Thyroid gland (tissue), 4 donors: ENCODE data around the gene NRP2. TPM values are rescaled to one million over a fixed set of nuclear protein-coding genes. Genes with fewer than 3 reads are reported as not detected.

Experiments used
- DNase-seq, 2 donors: peaks; one replicate each; pipeline ENCODE4 v3.0.0-alpha.2; 2019
- H3K27ac ChIP-seq, 3 donors: fragments of 200-600 bp; sonication (generic); 1 replicate in 2 of 3; 2 replicates in 1 of 3; pipeline ENCODE4 v1.5.1; 2016 to 2019; ENCODE audit warnings: mild to moderate bottlenecking in 1 of 3, moderate library complexity in 1 of 3
- H3K27me3 ChIP-seq: fragments of 200-600 bp; sonication (generic); one replicate; pipeline ENCODE4 v1.5.1; 2019
- H3K36me3 ChIP-seq, 2 donors: fragments of 200-600 bp; sonication (generic); one replicate each; pipeline ENCODE4 v1.5.1; 2016 to 2019
- H3K4me1 ChIP-seq, 2 donors: fragments of 200-600 bp; sonication (generic); one replicate each; pipeline ENCODE4 v1.5.1; 2017 to 2019
- H3K4me3 ChIP-seq, 3 donors: fragments of 200-600 bp; sonication (generic); replicated peaks in 1 of 3; 1 replicate in 2 of 3; 2 replicates in 1 of 3; pipeline ENCODE4 v1.5.1; 2016; ENCODE audit warnings: mild to moderate bottlenecking in 1 of 3
- H3K9me3 ChIP-seq: fragments of 200-600 bp; sonication (generic); one replicate; pipeline ENCODE4 v1.5.1; 2017
- POLR2A ChIP-seq, 2 donors: fragments of 450-650 bp; IDR thresholded peaks; one replicate each; pipeline ENCODE4 v1.6.1; 2017; ENCODE audit warnings: antibody characterized with exemption in 2 of 2, mild to moderate bottlenecking in 2 of 2, moderate library complexity in 1 of 2
- WGBS, 2 donors: methylation state at CpG; one replicate each; pipeline ENCODE4 v1.1.5; 2017; 5-methylcytosine and 5-hydroxymethylcytosine counted together
- intact Hi-C: fragments of 100-400 bp; cut with DNase I; formaldehyde crosslinking; loops from one replicate; pipeline ENCODE4 v1.15.1; 2023
- total RNA-seq, 4 donors: library from RNA; depleted of rRNA; stranded (reverse); fragments of >200 nt; gene quantifications; one replicate each; pipeline ENCODE4 v1.2.3, GENCODE V29; 2016
- TF ChIP-seq, protein P1 (sequence below), 6 experiments: fragments of 200-600 bp in 3 of 6; fragments of 450-650 bp in 3 of 6; sonication (generic) in 3 of 6; IDR thresholded peaks; one replicate each; pipeline ENCODE4 v1.5.1; 2016 to 2019; ENCODE audit warnings: antibody characterized with exemption in 6 of 6, mild to moderate bottlenecking in 2 of 6, inconsistent platforms in 1 of 6, moderate library complexity in 1 of 6

NRP2 gene
- total RNA-seq, 4 donors from 2014 or later = 29.3 to 62.5 (median 41.6) TPM

DNA sequence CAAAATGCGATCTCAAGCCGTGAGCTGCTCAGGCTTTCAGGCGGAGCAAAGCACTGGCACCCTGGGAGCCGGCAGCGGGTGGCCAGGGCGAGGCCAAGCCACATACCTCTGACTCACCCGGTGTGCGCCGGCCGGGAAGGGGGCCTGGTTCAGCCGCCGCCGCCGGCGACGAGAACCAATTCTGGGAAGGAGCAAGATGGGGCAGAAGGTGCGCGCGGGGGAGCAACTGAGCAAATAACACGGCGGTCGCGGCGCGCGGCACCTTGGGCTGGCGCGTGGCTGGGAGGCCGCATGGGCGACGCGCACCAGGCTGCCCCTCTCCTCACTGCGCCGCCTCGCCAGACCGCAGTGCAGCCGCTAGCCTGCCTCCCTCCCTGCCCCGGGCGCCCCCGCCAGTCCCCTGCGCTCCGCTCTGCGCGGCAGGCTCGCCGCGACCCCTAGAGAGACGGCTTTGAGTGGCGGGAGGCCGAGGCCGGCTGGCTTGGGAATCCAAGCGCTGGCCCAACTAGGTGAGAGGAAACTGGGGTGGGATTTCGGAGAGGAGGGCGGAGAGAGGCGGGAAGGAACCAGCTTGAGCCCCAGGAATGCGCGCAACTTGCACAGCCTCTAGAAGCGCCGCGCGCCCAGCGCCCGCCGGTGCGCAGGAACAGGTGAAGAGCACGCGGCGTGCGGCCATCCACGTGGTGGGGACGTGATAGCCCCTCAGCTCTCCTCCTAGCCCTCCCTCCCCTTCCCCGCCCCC is 3.2 kb downstream of the NRP2 start:
- 1 to 2% methylated on average over 24 to 46 of the region's 72 CpGs for WGBS, 2 donors
- Histone ChIP-seq H3K4me1 (peaks cover 36 to 40% of the 10 kb centered on the region in 2 donors), H3K27me3 (no peaks in the 10 kb centered on the region), H3K9me3 (no peaks in the 10 kb centered on the region), H3K4me3 (peak overlapping the region; percentile 23 to 47 (median 23)), H3K27ac (peak overlapping the region in 2 of 3 donors; percentile 78 to 80), H3K36me3 (no peaks in the 10 kb centered on the region)
- peak; percentile 62 to 74 for DNase-seq
- TF ChIP-seq, protein P1, sequence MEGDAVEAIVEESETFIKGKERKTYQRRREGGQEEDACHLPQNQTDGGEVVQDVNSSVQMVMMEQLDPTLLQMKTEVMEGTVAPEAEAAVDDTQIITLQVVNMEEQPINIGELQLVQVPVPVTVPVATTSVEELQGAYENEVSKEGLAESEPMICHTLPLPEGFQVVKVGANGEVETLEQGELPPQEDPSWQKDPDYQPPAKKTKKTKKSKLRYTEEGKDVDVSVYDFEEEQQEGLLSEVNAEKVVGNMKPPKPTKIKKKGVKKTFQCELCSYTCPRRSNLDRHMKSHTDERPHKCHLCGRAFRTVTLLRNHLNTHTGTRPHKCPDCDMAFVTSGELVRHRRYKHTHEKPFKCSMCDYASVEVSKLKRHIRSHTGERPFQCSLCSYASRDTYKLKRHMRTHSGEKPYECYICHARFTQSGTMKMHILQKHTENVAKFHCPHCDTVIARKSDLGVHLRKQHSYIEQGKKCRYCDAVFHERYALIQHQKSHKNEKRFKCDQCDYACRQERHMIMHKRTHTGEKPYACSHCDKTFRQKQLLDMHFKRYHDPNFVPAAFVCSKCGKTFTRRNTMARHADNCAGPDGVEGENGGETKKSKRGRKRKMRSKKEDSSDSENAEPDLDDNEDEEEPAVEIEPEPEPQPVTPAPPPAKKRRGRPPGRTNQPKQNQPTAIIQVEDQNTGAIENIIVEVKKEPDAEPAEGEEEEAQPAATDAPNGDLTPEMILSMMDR (IDR thresholded peaks at IDR 0.05) = no peak
- peak in 1 of 2 donors; percentile 21 for TF ChIP-seq POLR2A (IDR thresholded peaks at IDR 0.05)
- intact Hi-C loops = loop anchor here (10.0 kb wide), 1 partner anchor 1361 kb away; no protein-coding TSS in a partner anchor

DNA sequence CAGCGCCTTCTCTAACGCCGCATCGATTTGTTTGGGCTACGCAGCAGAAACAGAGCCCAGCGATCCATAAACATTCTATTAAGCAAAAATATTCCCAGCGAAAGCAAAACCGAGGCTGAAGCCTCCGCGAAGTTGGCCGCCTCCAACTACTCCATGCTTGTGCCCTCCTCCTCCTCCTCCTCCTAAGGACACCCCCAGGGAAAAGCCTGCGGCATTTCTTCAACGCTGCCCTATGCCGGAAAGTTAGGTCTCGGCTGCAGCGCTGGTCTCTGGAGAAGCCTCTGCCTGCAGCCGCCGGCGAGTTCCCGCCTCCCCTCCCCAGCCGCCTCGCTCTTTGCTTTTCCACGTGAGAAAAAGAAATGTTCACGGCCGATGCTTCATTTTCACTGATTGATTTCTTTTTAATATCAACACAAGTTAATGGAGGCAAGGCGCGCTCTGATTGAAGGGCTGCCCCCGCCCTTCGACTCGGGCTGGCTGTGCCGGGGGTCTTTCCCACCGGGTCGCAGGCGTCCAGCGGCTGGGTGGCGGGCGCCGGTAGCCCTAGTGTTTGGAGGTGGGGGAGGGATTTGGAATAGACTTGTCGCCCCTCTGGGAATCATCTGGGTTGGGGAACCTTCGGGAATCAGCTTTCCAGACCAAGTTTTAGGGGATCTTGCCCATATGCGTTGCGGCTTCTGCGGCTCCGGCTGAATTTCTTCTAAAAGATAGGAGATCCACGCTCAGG is 3.9 kb downstream of the NRP2 start:
- no peaks in the 10 kb centered on the region for H3K27me3 ChIP-seq
- intact Hi-C loops = loop anchor here (10.0 kb wide), 1 partner anchor 1361 kb away; no protein-coding TSS in a partner anchor
- TF ChIP-seq, protein P1 (IDR thresholded peaks at IDR 0.05) = no peak
- TF ChIP-seq POLR2A (IDR thresholded peaks at IDR 0.05) = no peak
- no peaks in the 10 kb centered on the region for H3K9me3 ChIP-seq
- DNase-seq = peak in 1 of 2 donors; percentile 34
- peaks cover 36 to 40% of the 10 kb centered on the region in 2 donors for H3K4me1 ChIP-seq
- peak overlapping the region in 2 of 3 donors; percentile 12 to 47 for H3K4me3 ChIP-seq
- H3K27ac ChIP-seq = peak overlapping the region in 2 of 3 donors; percentile 27 to 78
- no peaks in the 10 kb centered on the region for H3K36me3 ChIP-seq
- WGBS, 2 donors = 12 to 13% methylated on average over 36 to 40 of the region's 45 CpGs

DNA sequence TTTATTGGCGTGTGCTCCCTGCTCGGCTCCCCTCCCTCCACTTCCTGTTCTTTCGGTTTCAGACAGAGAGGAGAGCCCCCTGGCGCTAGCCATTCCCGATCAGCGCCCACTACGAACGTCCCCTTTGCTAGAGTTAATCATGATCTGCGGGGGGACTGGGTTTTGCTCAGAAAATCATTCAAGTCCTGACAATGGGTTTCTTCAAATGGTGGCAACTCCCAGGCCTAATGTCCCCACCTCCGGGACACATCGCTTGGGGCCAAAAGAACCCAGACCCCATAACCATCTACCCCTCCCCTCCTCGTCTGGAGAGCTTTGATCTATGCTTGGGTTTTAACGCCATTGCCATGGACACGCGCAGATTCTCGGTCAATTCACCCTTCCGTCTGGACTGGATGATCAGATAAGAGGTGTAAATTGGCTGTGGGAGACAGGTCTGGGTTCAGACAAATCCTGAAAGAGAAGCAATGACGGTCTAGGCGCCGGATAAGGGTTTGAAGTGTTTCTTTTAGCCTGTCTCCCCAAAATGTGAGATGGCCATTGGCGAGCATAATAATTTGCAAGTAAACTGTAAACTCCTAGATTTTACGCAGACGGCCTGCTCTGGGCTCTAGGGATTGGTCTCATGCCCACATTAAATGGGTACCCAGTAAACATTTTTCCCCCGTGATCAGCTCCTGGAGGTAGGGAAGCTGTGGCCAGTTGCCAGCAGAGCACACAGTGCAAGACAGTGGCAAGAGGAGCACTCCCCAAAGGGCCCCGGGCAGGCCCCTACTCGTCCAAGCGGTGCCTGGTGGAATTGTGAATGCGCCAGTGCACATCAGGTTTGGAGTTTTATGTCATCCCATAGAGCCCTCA is 4.7 kb downstream of the NRP2 start:
- intact Hi-C loops = loop anchor here (10.0 kb wide), 1 partner anchor 1362 kb away; no protein-coding TSS in a partner anchor
- Histone ChIP-seq H3K27me3 (no peaks in the 10 kb centered on the region), H3K4me1 (peaks cover 30 to 34% of the 10 kb centered on the region in 2 donors), H3K4me3 (peak overlapping the region in 1 of 3 donors; percentile 47), H3K9me3 (no peaks in the 10 kb centered on the region), H3K27ac (peak overlapping the region in 2 of 3 donors; percentile 27 to 78), H3K36me3 (no peaks in the 10 kb centered on the region)
- no peak for TF ChIP-seq POLR2A (IDR thresholded peaks at IDR 0.05)
- TF ChIP-seq, protein P1 (IDR thresholded peaks at IDR 0.05) = no peak
- DNase-seq = no peak
- 79 to 81% methylated on average over 28 of the region's 28 CpGs for WGBS, 2 donors

DNA sequence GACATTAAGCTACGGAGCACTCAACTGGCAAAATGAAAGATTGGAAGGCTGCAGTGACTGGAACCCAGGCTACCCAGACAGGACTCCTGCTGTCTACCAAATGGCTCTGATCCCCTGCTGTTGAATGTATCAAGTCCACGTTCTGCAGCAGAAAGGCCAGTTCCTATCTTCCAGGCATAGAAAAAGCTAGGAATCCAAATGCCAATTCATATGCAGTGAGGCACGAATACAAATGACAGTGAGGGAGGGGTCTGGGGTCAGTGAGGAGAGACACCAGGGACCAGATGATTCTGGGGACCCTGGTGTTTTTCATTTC is 5.3 kb downstream of the NRP2 start:
- TF ChIP-seq, protein P1 (IDR thresholded peaks at IDR 0.05) = no peak
- TF ChIP-seq POLR2A (IDR thresholded peaks at IDR 0.05) = no peak
- no peaks in the 10 kb centered on the region for H3K9me3 ChIP-seq
- no peak for DNase-seq
- WGBS, 2 donors = 84 to 87% methylated on average over 3 of the region's 3 CpGs
- H3K36me3 ChIP-seq = no peaks in the 10 kb centered on the region
- intact Hi-C loops = loop anchor here (10.0 kb wide), 1 partner anchor 1363 kb away; no protein-coding TSS in a partner anchor
- H3K27me3 ChIP-seq = no peaks in the 10 kb centered on the region
- H3K4me3 ChIP-seq = no peak overlapping the region
- H3K4me1 ChIP-seq = peaks cover 30 to 32% of the 10 kb centered on the region in 2 donors
- peak overlapping the region in 1 of 3 donors; percentile 78 for H3K27ac ChIP-seq
